ENCODE measurements around the gene EIF2D.

Gene EIF2D

DNA sequence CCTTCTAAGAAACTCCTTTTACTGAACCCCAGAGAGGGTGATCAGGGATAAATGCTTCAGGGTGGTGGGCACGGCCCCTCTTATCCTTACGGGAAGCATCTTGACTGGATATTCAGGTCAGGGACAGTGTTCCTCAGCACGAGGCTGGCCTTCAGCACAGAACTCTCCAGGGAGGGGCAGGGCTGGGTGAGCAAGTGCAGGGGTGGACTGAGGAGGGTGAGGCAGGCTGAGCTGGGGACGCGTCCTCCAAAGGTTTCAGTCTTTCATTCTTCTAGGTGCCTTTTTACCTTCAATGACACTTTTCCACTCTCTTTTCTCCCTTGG, 52.6 kb downstream of the EIF2D start:
- ChIA-PET CTCF (interaction anchor here (0.7 to 21.1 kb wide), 8 partner anchors 11 to 104 kb away, joined by 3 to 290 read pairs (median 4); no protein-coding TSS in a partner anchor), POLR2A (no interaction called here)
- no peak for DNase-seq (ENCODE audit: extremely low spot score)
- TF ChIP-seq, protein P1, sequence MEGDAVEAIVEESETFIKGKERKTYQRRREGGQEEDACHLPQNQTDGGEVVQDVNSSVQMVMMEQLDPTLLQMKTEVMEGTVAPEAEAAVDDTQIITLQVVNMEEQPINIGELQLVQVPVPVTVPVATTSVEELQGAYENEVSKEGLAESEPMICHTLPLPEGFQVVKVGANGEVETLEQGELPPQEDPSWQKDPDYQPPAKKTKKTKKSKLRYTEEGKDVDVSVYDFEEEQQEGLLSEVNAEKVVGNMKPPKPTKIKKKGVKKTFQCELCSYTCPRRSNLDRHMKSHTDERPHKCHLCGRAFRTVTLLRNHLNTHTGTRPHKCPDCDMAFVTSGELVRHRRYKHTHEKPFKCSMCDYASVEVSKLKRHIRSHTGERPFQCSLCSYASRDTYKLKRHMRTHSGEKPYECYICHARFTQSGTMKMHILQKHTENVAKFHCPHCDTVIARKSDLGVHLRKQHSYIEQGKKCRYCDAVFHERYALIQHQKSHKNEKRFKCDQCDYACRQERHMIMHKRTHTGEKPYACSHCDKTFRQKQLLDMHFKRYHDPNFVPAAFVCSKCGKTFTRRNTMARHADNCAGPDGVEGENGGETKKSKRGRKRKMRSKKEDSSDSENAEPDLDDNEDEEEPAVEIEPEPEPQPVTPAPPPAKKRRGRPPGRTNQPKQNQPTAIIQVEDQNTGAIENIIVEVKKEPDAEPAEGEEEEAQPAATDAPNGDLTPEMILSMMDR (IDR thresholded peaks at IDR 0.05; ENCODE audit: control extremely low read depth, extremely low read depth, low read depth, missing control alignments) = no peak

DNA sequence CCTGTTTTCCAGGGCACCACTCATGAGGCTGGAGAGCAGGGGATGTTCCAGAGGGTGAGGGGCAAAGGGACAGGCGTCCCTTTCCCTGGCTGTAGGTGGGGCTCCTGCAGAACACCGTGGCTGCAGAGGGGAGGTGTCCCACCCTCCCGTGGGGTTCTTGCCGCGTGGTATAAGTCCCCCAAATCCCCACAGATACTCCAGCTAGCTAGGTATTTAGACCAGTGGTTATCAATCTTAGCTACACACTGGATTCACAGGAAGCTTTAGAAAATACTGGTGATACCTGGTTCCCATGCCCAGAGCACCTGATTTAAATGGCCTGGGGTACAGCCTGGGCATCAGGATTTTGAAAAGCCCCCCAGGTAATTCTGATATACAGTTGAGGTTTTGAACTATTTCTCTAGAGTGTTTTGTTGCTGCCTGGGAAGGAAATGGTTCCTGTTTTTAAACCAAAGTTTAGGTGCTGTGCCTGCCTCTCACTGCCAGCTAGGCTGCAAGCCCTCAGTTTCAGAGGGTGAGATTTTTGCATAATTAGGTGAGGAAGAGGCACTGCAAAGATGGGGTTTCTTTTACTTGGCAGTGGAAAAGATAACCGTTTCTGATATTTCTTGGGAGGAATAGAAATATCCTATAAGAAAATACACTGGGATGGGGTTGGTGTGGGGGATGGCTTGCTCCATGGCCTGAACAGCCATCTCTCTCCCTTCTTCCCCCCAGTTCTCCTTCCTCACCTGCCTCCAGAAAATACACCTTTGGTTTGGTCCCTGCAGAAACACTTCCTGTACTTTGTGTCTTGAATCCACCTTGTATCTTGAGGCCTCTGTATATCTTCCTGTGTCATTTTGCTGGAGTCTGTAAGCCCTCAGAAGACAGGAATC, 53.2 kb downstream of the EIF2D start:
- no peak for DNase-seq (ENCODE audit: extremely low spot score)
- CTCF ChIA-PET = interaction anchor here (0.8 to 21.1 kb wide), 6 partner anchors 16 to 79 kb away, joined by 3 to 290 read pairs (median 5); partner anchors contain the start of gene EIF2D

DNA sequence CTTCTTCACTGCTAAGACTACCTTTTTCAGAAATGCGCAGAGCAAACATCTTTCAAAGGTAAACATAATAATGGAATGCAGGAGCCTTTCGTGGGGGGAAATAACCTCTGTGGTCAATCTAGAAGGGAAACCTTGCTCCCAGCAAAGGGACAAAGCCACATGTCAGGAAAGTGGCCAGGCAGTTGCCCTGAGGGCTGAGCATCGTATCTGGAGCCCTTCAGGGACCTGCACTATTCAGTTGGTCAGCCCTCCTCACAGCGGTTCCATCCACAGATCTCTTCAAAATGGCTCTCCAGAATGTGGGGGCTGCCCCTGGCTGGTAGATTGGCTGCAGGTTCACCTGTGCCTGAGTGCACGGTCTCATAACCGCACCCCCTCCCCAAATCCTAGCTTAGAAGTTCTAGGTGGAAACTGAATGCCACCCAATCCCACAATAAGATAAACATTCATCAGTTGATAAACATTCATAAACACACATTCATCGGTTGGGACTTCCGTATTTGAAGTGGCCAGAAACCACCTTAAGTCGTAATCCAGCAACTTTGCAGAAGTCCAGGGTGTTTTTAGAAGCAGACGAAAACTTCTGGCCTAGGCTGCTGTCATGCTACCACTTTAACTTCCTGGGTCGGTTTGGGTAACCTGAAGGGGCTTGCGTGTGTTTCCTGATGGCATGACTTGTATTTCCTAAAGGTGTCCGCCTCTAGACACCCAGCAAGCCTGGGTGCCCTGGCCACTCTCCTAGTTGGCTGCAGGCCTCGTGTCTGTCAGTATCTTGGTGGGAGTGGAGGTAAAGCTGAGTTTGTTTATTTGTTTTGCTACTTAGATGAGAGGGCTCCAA, 54.4 kb downstream of the EIF2D start:
- no peak for DNase-seq (ENCODE audit: extremely low spot score)
- ChIA-PET POLR2A (no interaction called here), CTCF (interaction anchor here (0.8 to 21.1 kb wide), 4 partner anchors 15 to 67 kb away, joined by 3 to 290 read pairs (median 95); partner anchors contain the start of gene EIF2D)
- TF ChIP-seq, protein P1 (IDR thresholded peaks at IDR 0.05; ENCODE audit: control extremely low read depth, extremely low read depth, low read depth, missing control alignments) = no peak

More for the DNA sequence above, 53.2 kb downstream of the EIF2D start:
- TF ChIP-seq, protein P1 (IDR thresholded peaks at IDR 0.05; ENCODE audit: control extremely low read depth, extremely low read depth, low read depth, missing control alignments) = no peak
- POLR2A ChIA-PET = no interaction called here

DNA sequence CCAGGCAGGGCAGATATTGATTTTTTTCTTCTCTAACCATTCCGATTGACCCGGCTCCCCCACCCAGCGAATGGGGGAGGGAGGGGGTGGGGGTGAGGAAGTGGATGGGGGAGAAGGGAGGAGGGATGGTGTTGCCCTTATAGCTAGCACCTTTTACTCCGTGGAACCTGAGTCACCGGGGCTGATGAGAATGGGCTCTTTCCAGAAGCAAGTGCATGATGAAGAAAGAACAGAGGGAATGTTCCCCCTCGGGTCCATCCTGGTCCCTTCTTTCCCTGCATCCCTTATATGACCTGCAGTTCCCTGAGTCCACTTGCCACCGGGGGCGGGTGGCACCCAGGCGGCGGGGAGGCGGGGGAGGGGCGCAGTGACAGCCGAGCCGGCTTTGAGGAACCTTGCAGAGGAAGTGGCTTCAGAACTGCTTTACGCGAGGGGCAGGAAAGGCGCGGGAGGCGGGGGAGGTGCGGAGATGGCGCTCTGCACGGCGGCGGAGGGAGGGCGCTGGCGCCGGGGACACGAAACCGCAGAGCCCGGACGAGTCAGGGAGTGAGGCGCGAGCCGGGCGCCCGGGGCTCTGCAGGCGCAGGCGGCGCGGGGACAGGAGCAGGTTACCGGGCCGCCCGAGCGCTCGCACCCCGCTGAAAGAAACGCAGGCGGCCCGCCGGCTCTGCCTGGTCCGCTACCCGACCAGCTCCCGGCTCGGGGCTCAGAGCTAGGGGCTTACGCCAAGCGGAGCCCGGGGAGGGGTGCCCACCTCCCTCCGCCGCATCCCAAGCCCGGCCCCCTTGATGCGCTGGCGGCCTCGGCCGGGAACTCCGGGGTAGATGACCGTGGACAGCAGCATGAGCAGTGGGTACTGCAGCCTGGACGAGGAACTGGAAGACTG, 55.3 kb downstream of the EIF2D start:
- DNase-seq (ENCODE audit: extremely low spot score) = peak; percentile 80
- POLR2A ChIA-PET = interaction anchor here (0.7 to 1.0 kb wide), 2 partner anchors 18 to 48 kb away, joined by 3 to 4 read pairs; no protein-coding TSS in a partner anchor
- TF ChIP-seq, protein P1 (IDR thresholded peaks at IDR 0.05; ENCODE audit: control extremely low read depth, extremely low read depth, low read depth, missing control alignments) = no peak
- CTCF ChIA-PET = interaction anchor here (1.1 to 21.1 kb wide), 13 partner anchors 11 to 107 kb away, joined by 3 to 290 read pairs (median 10); partner anchors contain the start of gene RASSF5

DNA sequence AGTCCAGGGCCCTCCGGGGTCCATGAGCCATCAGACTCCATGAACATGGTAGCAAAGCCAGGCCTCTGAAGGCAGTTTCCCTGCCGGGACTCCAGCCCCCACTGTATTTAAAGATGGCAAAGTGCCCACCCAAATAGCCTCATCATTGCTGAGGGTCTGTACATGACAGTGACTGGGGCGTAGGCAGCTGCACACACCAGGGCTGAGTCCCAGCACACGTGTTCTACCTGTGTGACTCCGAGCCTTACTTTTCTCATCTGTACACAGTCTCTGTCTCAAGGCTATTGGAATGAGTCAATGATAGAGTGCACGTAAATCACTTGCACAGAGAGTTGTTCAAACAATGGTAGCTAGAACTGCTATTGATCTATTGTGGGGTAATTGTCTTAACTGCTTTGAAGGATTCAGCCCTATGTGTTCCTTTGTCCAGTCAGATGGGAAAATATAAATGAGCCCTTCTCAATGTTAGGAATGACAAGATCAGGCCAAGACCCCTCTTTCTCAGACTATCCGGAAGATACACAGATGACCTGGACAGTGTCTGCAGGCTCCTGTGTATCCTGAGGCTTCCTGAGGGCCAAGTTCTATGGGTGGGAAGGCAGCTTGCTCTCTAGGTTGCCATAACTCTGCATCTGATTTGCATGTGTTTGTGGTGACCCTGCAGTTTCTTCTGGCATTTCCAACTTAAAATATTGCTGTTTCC, 56.1 kb downstream of the EIF2D start:
- CTCF ChIA-PET = interaction anchor here (0.7 to 21.1 kb wide), 24 partner anchors 9 to 252 kb away, joined by 3 to 290 read pairs (median 4); partner anchors contain the start of genes EIF2D, IKBKE and RASSF5
- POLR2A ChIA-PET = interaction anchor here (0.7 to 1.6 kb wide), 5 partner anchors 8 to 86 kb away, joined by 3 to 6 read pairs (median 5); partner anchors contain the start of gene IKBKE

More for the DNA sequence above, 56.1 kb downstream of the EIF2D start:
- DNase-seq (ENCODE audit: extremely low spot score) = no peak
- TF ChIP-seq, protein P1 (IDR thresholded peaks at IDR 0.05; ENCODE audit: control extremely low read depth, extremely low read depth, low read depth, missing control alignments) = no peak

All from GM10248 (cell line).